H1 (cell line): ENCODE data around the gene JAKMIP1. TPM values are rescaled to one million over a fixed set of nuclear protein-coding genes. Genes with fewer than 3 reads are reported as not detected.

Experiments
- CTCF ChIA-PET: fragments of 300-600 bp; sonication (Branson Sonifier 250); formaldehyde crosslinking; loops from one replicate; lab custom pipeline; 2021; ENCODE audit not compliant: partially characterized antibody; lab: Charles Lee
- POLR2A ChIA-PET: fragments of 300-600 bp; sonication (Branson Sonifier 250); formaldehyde crosslinking; loops from one replicate; lab custom pipeline; 2021; ENCODE audit warnings: inconsistent platforms; ENCODE audit not compliant: partially characterized antibody; lab: Charles Lee
- DNase-seq, 2 experiments: peaks; one replicate each; pipeline versions ENCODE4 v3.0.0 to v3.0.0-alpha.2; 2010 to 2022; ENCODE audit warnings: low spot score in 2 of 2, low read depth in 1 of 2, mixed read lengths in 1 of 2
- FAIRE-seq: peaks from 2 replicates; lab custom pipeline; 2011; peaks lifted over from hg19 to GRCh38; lab: Jason Lieb, UNC
- H2AFZ ChIP-seq: 2 replicates; pipeline ENCODE4 v1.8.1; 2012; ENCODE audit warnings: low read length, inconsistent platforms
- H2AK5ac ChIP-seq: 2 replicates; pipeline ENCODE4 v1.6.1; 2013; ENCODE audit warnings: low read depth, low read length
- H2BK120ac ChIP-seq: replicated peaks from 2 replicates; pipeline ENCODE3; 2013; ENCODE audit warnings: low read depth, low read length, inconsistent platforms
- H2BK12ac ChIP-seq: 2 replicates; pipeline ENCODE4 v1.6.1; 2013; ENCODE audit warnings: low read depth, low read length
- H2BK15ac ChIP-seq: 2 replicates; pipeline ENCODE4 v1.6.1; 2013; ENCODE audit warnings: low read length
- H2BK20ac ChIP-seq: 2 replicates; pipeline ENCODE4 v1.6.1; 2013; ENCODE audit warnings: low read length
- H2BK5ac ChIP-seq: 2 replicates; pipeline ENCODE4 v1.6.1; 2013; ENCODE audit warnings: low read depth, low read length
- H3K14ac ChIP-seq: 2 replicates; pipeline ENCODE4 v1.6.1; 2013; ENCODE audit warnings: inconsistent platforms; ENCODE audit not compliant: insufficient read length
- H3K18ac ChIP-seq: 2 replicates; pipeline ENCODE4 v1.6.1; 2013; ENCODE audit warnings: low read length; ENCODE audit errors: extremely low read depth
- H3K23ac ChIP-seq: 2 replicates; pipeline ENCODE4 v1.6.1; 2013; ENCODE audit warnings: inconsistent platforms; ENCODE audit not compliant: insufficient read length
- H3K23me2 ChIP-seq: 2 replicates; pipeline ENCODE4 v1.6.1; 2013; ENCODE audit warnings: low read depth, low read length
- H3K27ac ChIP-seq: 2 replicates; pipeline ENCODE4 v1.6.1; 2011; ENCODE audit warnings: low read depth, low read length, inconsistent platforms
- H3K27me3 ChIP-seq, 4 experiments: replicated peaks in 1 of 4; 1 replicate in 1 of 4; 2 replicates in 3 of 4; pipeline versions ENCODE4 v1.6.1 to v1.8.1; 2011 to 2013; ENCODE audit warnings: low read length in 3 of 4, mild to moderate bottlenecking in 3 of 4, inconsistent platforms in 2 of 4, mixed read lengths in 2 of 4, moderate library complexity in 1 of 4; ENCODE audit not compliant: control insufficient read depth in 3 of 4, insufficient read depth in 3 of 4; ENCODE audit errors: extremely low read depth in 1 of 4
- H3K36me3 ChIP-seq, 4 experiments: 2 replicates each; pipeline versions ENCODE4 v1.6.1 to v1.8.1; 2011 to 2013; ENCODE audit warnings: mild to moderate bottlenecking in 4 of 4, low read length in 3 of 4, moderate library complexity in 2 of 4, control low read depth in 1 of 4, inconsistent platforms in 1 of 4; ENCODE audit not compliant: insufficient read depth in 4 of 4, control insufficient read depth in 2 of 4
- H3K4ac ChIP-seq: replicated peaks from 2 replicates; pipeline ENCODE3; 2013; ENCODE audit warnings: low read length, low read depth, mixed read lengths, inconsistent platforms; ENCODE audit not compliant: insufficient read length
- H3K4me1 ChIP-seq, 4 experiments: replicated peaks in 1 of 4; 1 replicate in 1 of 4; 2 replicates in 3 of 4; pipeline versions ENCODE4 v1.6.1 to v1.8.1; 2011 to 2013; ENCODE audit warnings: low read length in 3 of 4, inconsistent platforms in 2 of 4, mixed read lengths in 1 of 4; ENCODE audit not compliant: insufficient read depth in 4 of 4, control insufficient read depth in 3 of 4
- H3K4me2 ChIP-seq, 2 experiments: 2 replicates each; pipeline versions ENCODE4 v1.6.1 to v1.8.1; 2011 to 2013; ENCODE audit warnings: low read depth in 2 of 2, low read length in 2 of 2, control low read depth in 1 of 2, inconsistent platforms in 1 of 2, mild to moderate bottlenecking in 1 of 2; ENCODE audit not compliant: insufficient read depth in 1 of 2
- H3K4me3 ChIP-seq, 4 experiments: fragments of 200-600, 300-600 bp in 1 of 4; sonication (generic), shearing (Covaris generic), sonication (Bioruptor Twin) in 1 of 4; 2 replicates each; pipeline versions ENCODE4 v1.5.1 to v1.8.1; 2011 to 2016; ENCODE audit warnings: low read length in 4 of 4, low read depth in 3 of 4, control low read depth in 2 of 4, inconsistent platforms in 2 of 4, mild to moderate bottlenecking in 2 of 4, mixed read lengths in 1 of 4, moderate library complexity in 1 of 4; ENCODE audit not compliant: insufficient read depth in 2 of 4; ENCODE audit errors: extremely low read depth in 1 of 4
- H3K56ac ChIP-seq: replicated peaks from 2 replicates; pipeline ENCODE3; 2013; ENCODE audit warnings: low read depth, mild to moderate bottlenecking, mixed read lengths, low read length, inconsistent platforms; ENCODE audit not compliant: insufficient read length
- H3K79me1 ChIP-seq: 2 replicates; pipeline ENCODE4 v1.6.1; 2013; ENCODE audit warnings: low read depth, low read length, control low read depth
- H3K79me2 ChIP-seq, 2 experiments: 2 replicates each; pipeline versions ENCODE4 v1.6.1 to v1.8.1; 2012 to 2013; ENCODE audit warnings: low read length in 2 of 2, mild to moderate bottlenecking in 2 of 2, inconsistent platforms in 1 of 2; ENCODE audit not compliant: insufficient read depth in 2 of 2, control insufficient read depth in 1 of 2
- H3K9ac ChIP-seq, 4 experiments: replicated peaks in 1 of 4; 1 replicate in 1 of 4; 2 replicates in 3 of 4; pipeline versions ENCODE4 v1.6.1 to v1.8.1; 2011 to 2013; ENCODE audit warnings: low read depth in 3 of 4, low read length in 3 of 4, control low read depth in 2 of 4, mild to moderate bottlenecking in 2 of 4, moderate library complexity in 2 of 4, inconsistent platforms in 1 of 4; ENCODE audit errors: extremely low read depth in 1 of 4
- H3K9me3 ChIP-seq, 2 experiments: 2 replicates each; pipeline versions ENCODE4 v1.6.1 to v1.8.1; 2012 to 2013; ENCODE audit warnings: mild to moderate bottlenecking in 2 of 2, moderate library complexity in 2 of 2, control low read depth in 1 of 2, inconsistent platforms in 1 of 2, low read depth in 1 of 2, low read length in 1 of 2, mixed read lengths in 1 of 2; ENCODE audit not compliant: insufficient read depth in 2 of 2
- H4K20me1 ChIP-seq, 2 experiments: replicated peaks in 1 of 2; 2 replicates each; pipeline versions ENCODE3 to v1.8.1; 2011 to 2013; ENCODE audit warnings: inconsistent platforms in 2 of 2, low read length in 2 of 2, mild to moderate bottlenecking in 1 of 2; ENCODE audit not compliant: insufficient read depth in 2 of 2, control insufficient read depth in 1 of 2
- H4K5ac ChIP-seq: 2 replicates; pipeline ENCODE4 v1.6.1; 2013; ENCODE audit warnings: low read length, low read depth, mixed read lengths, inconsistent platforms; ENCODE audit not compliant: insufficient read length
- H4K8ac ChIP-seq: 2 replicates; pipeline ENCODE4 v1.8.0; 2013; ENCODE audit warnings: mild to moderate bottlenecking, moderate library complexity, low read length, inconsistent platforms; ENCODE audit not compliant: insufficient read depth; ENCODE audit errors: extremely low read depth
- H4K91ac ChIP-seq: replicated peaks from 2 replicates; pipeline ENCODE3; 2013; ENCODE audit warnings: low read length, mixed read lengths, inconsistent platforms; ENCODE audit not compliant: insufficient read length
- CBX5 ChIP-seq: fragments of 300-800, 300-1000 bp; sonication (generic); IDR thresholded peaks from 2 replicates; pipeline ENCODE4 v1.7.1; 2016; ENCODE audit warnings: antibody characterized with exemption, low read length, low read depth
- CTBP2 ChIP-seq: IDR thresholded peaks from 2 replicates; pipeline ENCODE4 v1.7.0; 2011; ENCODE audit warnings: borderline replicate concordance, mild to moderate bottlenecking, moderate library complexity, mixed read lengths, low read length; ENCODE audit not compliant: insufficient read depth, insufficient read length
- GTF2F1 ChIP-seq: IDR thresholded peaks from 2 replicates; pipeline ENCODE4 v1.6.1; 2012; ENCODE audit warnings: low read depth, low read length, improper control_type of control experiment, borderline replicate concordance
- KDM1A ChIP-seq: fragments of 200-600, 300-600 bp; sonication (generic); IDR thresholded peaks from 2 replicates; pipeline ENCODE4 v1.7.1; 2016; ENCODE audit warnings: mild to moderate bottlenecking, low read length, borderline replicate concordance
- NRF1 ChIP-seq: IDR thresholded peaks from 2 replicates; pipeline ENCODE4 v1.6.1; 2011; ENCODE audit warnings: mild to moderate bottlenecking, low read depth, low read length, improper control_type of control experiment
- SIN3A ChIP-seq, 2 experiments: IDR thresholded peaks in 1 of 2; conservative IDR thresholded peaks in 1 of 2; 2 replicates each; pipeline ENCODE4 v1.6.1; 2011 to 2012; ENCODE audit warnings: low read length in 2 of 2, improper control_type of control experiment in 1 of 2, low read depth in 1 of 2, mild to moderate bottlenecking in 1 of 2
- SIRT6 ChIP-seq: IDR thresholded peaks from one replicate; pipeline ENCODE4 v1.7.1; 2012; ENCODE audit warnings: low read length, inconsistent platforms
- ZNF274 ChIP-seq: IDR thresholded peaks from 2 replicates; pipeline ENCODE4 v1.7.0; 2012; ENCODE audit warnings: low read length, borderline replicate concordance; ENCODE audit errors: extremely low read depth
- WGBS, 2 experiments: shearing (Covaris generic) in 1 of 2; methylation state at CpG; one replicate each; pipeline versions ENCODE4 v1.1.6 to v1.1.7; 2013 to 2015; ENCODE audit warnings: low lambda C conversion rate in 2 of 2, mixed read lengths in 2 of 2, inconsistent platforms in 1 of 2, low coverage in 1 of 2, missing lambda C conversion rate in 1 of 2; ENCODE audit not compliant: insufficient replicate concordance in 2 of 2, insufficient coverage in 1 of 2, insufficient read length in 1 of 2; ENCODE audit errors: extremely low coverage in 1 of 2, missing lambda C conversion rate in 1 of 2; 5-methylcytosine and 5-hydroxymethylcytosine counted together
- polyA plus RNA-seq, 7 experiments: library from polyadenylated mRNA; depleted of rRNA in 3 of 7; stranded (reverse) in 5 of 7; unstranded in 2 of 7; fragments of >200 nt in 5 of 7; fragments of 200-250 nt in 2 of 7; gene quantifications; 1 replicate in 5 of 7; 2 replicates in 1 of 7; 4 replicates in 1 of 7; pipeline versions ENCODE4 v1.2.1 to v1.2.3, GENCODE V29; 2011 to 2013; ENCODE audit warnings: missing spikeins in 2 of 7, mixed read lengths in 2 of 7
- total RNA-seq: library from RNA; stranded (reverse); fragmentation: NEBNext Ultra II Directional; extraction: Animal tissue kit (Norgen Biotek cat#: 25700); gene quantifications from 2 replicates; pipeline ENCODE4 v1.2.1, GENCODE V29; 2021
- TF ChIP-seq, protein P1 (sequence below), 3 experiments: IDR thresholded peaks; 1 replicate in 2 of 3; 2 replicates in 1 of 3; pipeline versions ENCODE4 v1.5.1 to v1.6.1; 2011; ENCODE audit warnings: low read length in 3 of 3, mild to moderate bottlenecking in 3 of 3, inconsistent platforms in 2 of 3, low read depth in 1 of 3, moderate library complexity in 1 of 3; ENCODE audit not compliant: insufficient read depth in 1 of 3; ENCODE audit errors: control extremely low read depth in 1 of 3

The JAKMIP1 gene
- total and polyA plus RNA-seq, 2 of the 8 experiments (the other 6 are each of a cell fraction or from before 2014, with no cell fraction given) = 2.5 to 4.4 TPM

DNA sequence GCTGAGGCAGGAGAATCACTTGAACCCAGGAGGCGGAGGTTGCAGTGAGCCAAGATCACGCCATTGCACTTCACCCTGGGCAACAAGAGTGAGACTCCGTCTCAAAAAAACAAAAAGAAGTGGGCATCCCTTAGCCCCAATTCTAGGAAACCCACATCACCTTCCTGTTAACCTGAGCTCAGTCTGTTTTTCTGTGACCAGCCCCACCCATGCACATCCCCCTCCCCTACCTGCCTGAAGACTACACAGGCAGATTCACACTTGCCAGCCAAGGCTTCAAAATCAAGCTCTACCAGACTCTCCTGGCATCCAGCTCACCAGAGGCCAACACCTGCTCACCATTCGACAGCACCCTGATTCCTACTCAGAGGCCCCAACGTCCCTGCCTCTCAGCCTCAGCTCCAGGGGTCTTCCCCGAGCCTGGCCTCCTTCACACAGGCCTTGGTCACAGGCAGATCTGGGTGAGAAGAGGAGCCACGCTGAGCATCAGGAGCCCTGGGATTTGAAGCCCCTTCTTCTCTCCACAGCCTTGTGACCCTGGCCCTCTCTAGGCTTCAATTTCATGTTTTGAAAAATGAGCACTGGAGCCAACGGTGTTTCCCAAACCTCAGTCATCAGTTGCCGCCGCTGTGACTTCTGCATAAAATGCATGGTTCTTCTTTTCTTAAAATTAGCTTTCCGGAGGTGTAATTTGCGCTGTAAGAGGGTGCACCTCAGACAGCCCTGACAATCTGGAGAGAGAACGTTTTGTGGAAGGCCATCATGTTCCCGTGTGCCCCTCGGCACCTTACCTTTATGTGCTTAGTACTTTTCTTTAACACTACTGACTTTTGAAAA, 47.3 kb downstream of the JAKMIP1 start:
- no peak overlapping the region for H4K5ac ChIP-seq
- no peak overlapping the region for H2AK5ac ChIP-seq
- no peak overlapping the region for H2BK5ac ChIP-seq
- H3K18ac ChIP-seq = no peak overlapping the region
- no peak overlapping the region for H3K27ac ChIP-seq
- TF ChIP-seq NRF1 (no peak), SIRT6 (no peak), CBX5 (no peak), KDM1A (no peak), CTBP2 (no peak), ZNF274 (no peak), GTF2F1 (no peak), SIN3A (conservative IDR thresholded peaks at IDR 0.05 in 1 of 2, IDR thresholded peaks at IDR 0.05 in 1 of 2; ENCODE audit: low read depth in 1 of 2, low read length in 2 of 2) (no peak)
- TF ChIP-seq, protein P1, sequence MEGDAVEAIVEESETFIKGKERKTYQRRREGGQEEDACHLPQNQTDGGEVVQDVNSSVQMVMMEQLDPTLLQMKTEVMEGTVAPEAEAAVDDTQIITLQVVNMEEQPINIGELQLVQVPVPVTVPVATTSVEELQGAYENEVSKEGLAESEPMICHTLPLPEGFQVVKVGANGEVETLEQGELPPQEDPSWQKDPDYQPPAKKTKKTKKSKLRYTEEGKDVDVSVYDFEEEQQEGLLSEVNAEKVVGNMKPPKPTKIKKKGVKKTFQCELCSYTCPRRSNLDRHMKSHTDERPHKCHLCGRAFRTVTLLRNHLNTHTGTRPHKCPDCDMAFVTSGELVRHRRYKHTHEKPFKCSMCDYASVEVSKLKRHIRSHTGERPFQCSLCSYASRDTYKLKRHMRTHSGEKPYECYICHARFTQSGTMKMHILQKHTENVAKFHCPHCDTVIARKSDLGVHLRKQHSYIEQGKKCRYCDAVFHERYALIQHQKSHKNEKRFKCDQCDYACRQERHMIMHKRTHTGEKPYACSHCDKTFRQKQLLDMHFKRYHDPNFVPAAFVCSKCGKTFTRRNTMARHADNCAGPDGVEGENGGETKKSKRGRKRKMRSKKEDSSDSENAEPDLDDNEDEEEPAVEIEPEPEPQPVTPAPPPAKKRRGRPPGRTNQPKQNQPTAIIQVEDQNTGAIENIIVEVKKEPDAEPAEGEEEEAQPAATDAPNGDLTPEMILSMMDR (IDR thresholded peaks at IDR 0.05; ENCODE audit: control extremely low read depth in 1 of 3, insufficient read depth in 1 of 3, low read depth in 1 of 3, low read length in 3 of 3) = no peak
- H3K36me3 ChIP-seq = no peaks in the 10 kb centered on the region
- H2AFZ ChIP-seq = no peak overlapping the region
- H3K23me2 ChIP-seq = no peaks in the 10 kb centered on the region
- CTCF ChIA-PET = interaction anchor here (0.6 to 1.6 kb wide), 5 partner anchors 10 to 180 kb away, joined by 3 to 6 read pairs (median 3); no protein-coding TSS in a partner anchor
- POLR2A ChIA-PET = interaction anchor here (1.9 kb wide), 1 partner anchor 16 kb away, joined by 4 read pairs; no protein-coding TSS in a partner anchor
- no peak overlapping the region for H4K8ac ChIP-seq
- H4K20me1 ChIP-seq = no peaks in the 10 kb centered on the region
- no peak overlapping the region for H3K4me2 ChIP-seq
- H3K23ac ChIP-seq = no peak overlapping the region
- no peak overlapping the region for H2BK120ac ChIP-seq
- no peak overlapping the region for H3K14ac ChIP-seq
- H2BK20ac ChIP-seq = no peak overlapping the region
- no peak overlapping the region for H3K4me3 ChIP-seq
- H3K4me1 ChIP-seq = peaks cover 9 to 14% (median 11%) of the 10 kb centered on the region in 4 experiments
- no peak overlapping the region for H3K9ac ChIP-seq
- H2BK15ac ChIP-seq = no peak overlapping the region
- no peaks in the 10 kb centered on the region for H3K79me1 ChIP-seq
- no peak for FAIRE-seq
- H2BK12ac ChIP-seq = no peak overlapping the region
- H3K27me3 ChIP-seq = no peaks in the 10 kb centered on the region
- H4K91ac ChIP-seq = no peak overlapping the region
- no peak overlapping the region for H3K56ac ChIP-seq
- no peak overlapping the region for H3K4ac ChIP-seq
- WGBS, 2 experiments = 88% methylated on average over 15 of the region's 15 CpGs; no CpG with 5 or more reads in 1 of the 2 experiments
- H3K9me3 ChIP-seq = no peaks in the 10 kb centered on the region
- no peak for DNase-seq
- H3K79me2 ChIP-seq = no peaks in the 10 kb centered on the region
